ENCODE data around the gene LYSMD3.

The LYSMD3 gene

GRCh38 chr5:90555666-90556065 is 26.3 kb upstream of the LYSMD3 start:
- no peak overlapping the region for H3K27ac ChIP-seq
- TF ChIP-seq ZFX (IDR thresholded peaks at IDR 0.05; ENCODE audit: borderline replicate concordance) = no peak
- no peak for TF ChIP-seq CTCF (IDR thresholded peaks at IDR 0.05)

GRCh38 chr5:90554358-90555006 is 25.1 kb upstream of the LYSMD3 start:
- no peak for TF ChIP-seq ZFX (IDR thresholded peaks at IDR 0.05; ENCODE audit: borderline replicate concordance)
- no peak for TF ChIP-seq CTCF (IDR thresholded peaks at IDR 0.05)

GRCh38 chr5:90553711-90554110 is 24.3 kb upstream of the LYSMD3 start:
- TF ChIP-seq ZFX (IDR thresholded peaks at IDR 0.05; ENCODE audit: borderline replicate concordance) (no peak), CTCF (IDR thresholded peaks at IDR 0.05) (no peak)
- no peak overlapping the region for H3K27ac ChIP-seq

More at GRCh38 chr5:90554358-90555006, 25.1 kb upstream of the LYSMD3 start:
- H3K27ac ChIP-seq = no peak overlapping the region

- no peak for TF ChIP-seq ZFX (IDR thresholded peaks at IDR 0.05; ENCODE audit: borderline replicate concordance)
- no peak for TF ChIP-seq CTCF (IDR thresholded peaks at IDR 0.05)
- no peak overlapping the region for H3K27ac ChIP-seq
Observed at GRCh38 chr5:90551376-90551775, 22.0 kb upstream of the LYSMD3 start.

- TF ChIP-seq ZFX (IDR thresholded peaks at IDR 0.05; ENCODE audit: borderline replicate concordance) (no peak), CTCF (IDR thresholded peaks at IDR 0.05) (no peak)
- H3K27ac ChIP-seq = no peak overlapping the region
Observed at GRCh38 chr5:90550963-90551362, 21.6 kb upstream of the LYSMD3 start.

- no peak for TF ChIP-seq CTCF (IDR thresholded peaks at IDR 0.05)
- no peak for TF ChIP-seq ZFX (IDR thresholded peaks at IDR 0.05; ENCODE audit: borderline replicate concordance)
- no peak overlapping the region for H3K27ac ChIP-seq
Observed at GRCh38 chr5:90549729-90550275, 20.4 kb upstream of the LYSMD3 start.

- TF ChIP-seq ZFX (IDR thresholded peaks at IDR 0.05; ENCODE audit: borderline replicate concordance) (no peak), CTCF (IDR thresholded peaks at IDR 0.05) (no peak)
- no peak overlapping the region for H3K27ac ChIP-seq
Observed at GRCh38 chr5:90549223-90549622, 19.8 kb upstream of the LYSMD3 start.
